HCEC 1CT (cell line): ENCODE measurements around the gene GPX8.
A peak's percentile ranks its signal among the peaks of the same experiment; 100 is the strongest.

Experiments
- DNase-seq: peaks from one replicate; pipeline ENCODE4 v3.0.0-alpha.2; 2017

The GPX8 gene

GRCh38 chr5:55159763-55160492 is at the start of gene GPX8:
Gene GPX8 (plus strand): TSS chr5:55160171. CDS start chr5:55160193, 22 bp downstream.
- peak; percentile 91 for DNase-seq

- no peak for DNase-seq
These were observed 49.8 kb upstream of the GPX8 start for GRCh38 chr5:55110217-55110616.

- no peak for DNase-seq
These were observed 46.6 kb upstream of the GPX8 start for GRCh38 chr5:55113327-55113726.

- no peak for DNase-seq
These were observed 45.9 kb upstream of the GPX8 start for GRCh38 chr5:55114061-55114460.

GRCh38 chr5:55123365-55123764 is 36.6 kb upstream of the GPX8 start:
- DNase-seq = no peak

GRCh38 chr5:55134053-55134722 is 25.8 kb upstream of the GPX8 start:
- no peak for DNase-seq

GRCh38 chr5:55136521-55136920 is 23.4 kb upstream of the GPX8 start:
- DNase-seq = no peak

- DNase-seq = no peak
These were observed 18.9 kb upstream of the GPX8 start for GRCh38 chr5:55140908-55141665.

GRCh38 chr5:55141945-55142690 is 17.9 kb upstream of the GPX8 start:
- no peak for DNase-seq

- DNase-seq = no peak
These were observed 16.3 kb upstream of the GPX8 start for GRCh38 chr5:55143624-55144023.

- DNase-seq = no peak
These were observed 13.9 kb upstream of the GPX8 start for GRCh38 chr5:55146080-55146479.

- DNase-seq = peak; percentile 67
These were observed 13.3 kb upstream of the GPX8 start for GRCh38 chr5:55146543-55147151.

GRCh38 chr5:55149308-55149795 is 10.6 kb upstream of the GPX8 start:
- no peak for DNase-seq

- DNase-seq = peak; percentile 81
These were observed 7.8 kb upstream of the GPX8 start for GRCh38 chr5:55151923-55152842.

GRCh38 chr5:55154873-55155272 is 5.1 kb upstream of the GPX8 start:
- DNase-seq = peak; percentile 76

- peak; percentile 96 for DNase-seq
These were observed 680 bp downstream of the GPX8 start for GRCh38 chr5:55160493-55161209.

- DNase-seq = no peak
These were observed 2.7 kb downstream of the GPX8 start for GRCh38 chr5:55162666-55163065.

- no peak for DNase-seq
These were observed 11.5 kb downstream of the GPX8 start for GRCh38 chr5:55171471-55171870.

GRCh38 chr5:55172051-55172899 is 12.3 kb downstream of the GPX8 start:
- peak; percentile 77 for DNase-seq
